Measurements from ENCODE around the gene MACROH2A2. TPM values are rescaled to one million over a fixed set of nuclear protein-coding genes. Genes with fewer than 3 reads are reported as not detected.
A peak's percentile ranks its signal among the peaks of the same experiment; 100 is the strongest.
"Not testable (repeated sequence)": the region's sequence is repeated elsewhere in the genome, so short reads cannot be mapped to it uniquely, and the experiment has no call there.

Gene MACROH2A2
- total RNA-seq, 2 experiments from 2014 or later, result 4.9 to 5.0 TPM

DNA sequence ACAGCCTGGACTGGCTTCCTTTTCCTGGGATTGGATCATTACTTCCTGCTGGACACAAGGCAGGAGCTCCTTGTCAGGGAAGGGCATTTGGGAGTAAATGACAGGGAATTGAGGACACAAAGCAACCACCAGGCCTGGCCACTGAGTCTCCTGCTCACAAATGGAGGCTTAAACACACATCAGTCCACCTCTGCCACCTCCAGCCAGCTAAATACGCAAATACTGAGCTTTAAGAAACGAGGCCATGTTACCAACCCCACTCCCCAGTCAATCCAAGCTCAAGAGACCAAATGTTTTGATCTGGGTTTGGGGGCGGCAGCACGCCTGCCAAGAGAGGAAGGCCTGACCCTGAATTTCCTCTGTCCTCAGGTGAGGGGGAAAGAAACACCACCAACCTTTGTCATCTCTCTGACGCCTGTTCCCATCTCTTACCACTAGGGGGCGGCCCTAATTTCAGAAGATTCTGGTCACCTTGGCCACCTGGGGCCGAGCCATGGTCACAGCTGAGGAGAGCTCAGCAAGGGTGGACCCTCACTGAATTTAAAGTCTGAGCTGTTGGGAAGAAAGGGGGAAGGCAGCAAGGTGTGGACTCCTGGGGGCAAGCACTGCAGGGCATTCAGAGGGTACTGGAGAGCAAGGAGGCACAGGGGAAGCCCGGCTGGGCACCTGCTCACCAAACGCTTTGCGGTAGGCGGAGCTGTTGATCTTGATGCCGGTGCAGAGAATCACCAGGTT, 63.5 kb downstream of the MACROH2A2 start:
- ChIA-PET POLR2A (no interaction called here), CTCF (interaction anchor here (0.5 to 4.0 kb wide), 21 partner anchors 9 to 1212 kb away, joined by 3 to 21 read pairs (median 4); partner anchors contain the start of gene TYSND1)
- no peaks in the 10 kb centered on the region for H3K27me3 Mint-ChIP-seq
- H3K36me3 Mint-ChIP-seq (ENCODE audit: low read depth), result peaks cover 6% of the 10 kb centered on the region
- H3K4me1 Mint-ChIP-seq, result peaks cover 14% of the 10 kb centered on the region
- no peak overlapping the region for H3K4me3 Mint-ChIP-seq
- H3K27ac Mint-ChIP-seq, result no peak overlapping the region
- DNase-seq, result peak; percentile 64
- H3K9me3 Mint-ChIP-seq, result no peaks in the 10 kb centered on the region

GRCh38 chr10:70117646-70118045, 65.0 kb downstream of the MACROH2A2 start:
- H3K27me3 Mint-ChIP-seq, result no peaks in the 10 kb centered on the region
- POLR2A ChIA-PET, result no interaction called here

GRCh38 chr10:70118196-70118595, 65.5 kb downstream of the MACROH2A2 start:
- Mint-ChIP-seq H3K27me3 (no peaks in the 10 kb centered on the region), H3K9me3 (no peaks in the 10 kb centered on the region), H3K36me3 (ENCODE audit: low read depth) (peaks cover 6% of the 10 kb centered on the region), H3K4me3 (no peak overlapping the region), H3K27ac (no peak overlapping the region), H3K4me1 (peaks cover 4% of the 10 kb centered on the region)
- ChIA-PET POLR2A (no interaction called here), CTCF (interaction anchor here (0.7 to 4.0 kb wide), 4 partner anchors 9 to 39 kb away, joined by 3 to 19 read pairs (median 6); partner anchors contain the start of gene TYSND1)
- no peak for DNase-seq

More at GRCh38 chr10:70117646-70118045, 65.0 kb downstream of the MACROH2A2 start:
- Mint-ChIP-seq H3K27ac (no peak overlapping the region), H3K9me3 (no peaks in the 10 kb centered on the region), H3K4me3 (no peak overlapping the region), H3K36me3 (ENCODE audit: low read depth) (peaks cover 6% of the 10 kb centered on the region), H3K4me1 (peaks cover 5% of the 10 kb centered on the region)
- DNase-seq, result no peak
- CTCF ChIA-PET, result interaction anchor here (1.4 to 4.0 kb wide), 3 partner anchors 12 to 29 kb away, joined by 5 to 19 read pairs (median 7); partner anchors contain the start of gene TYSND1

- Mint-ChIP-seq H3K27me3 (no peaks in the 10 kb centered on the region), H3K4me3 (no peak overlapping the region), H3K27ac (no peak overlapping the region), H3K9me3 (no peaks in the 10 kb centered on the region), H3K36me3 (ENCODE audit: low read depth) (no peaks in the 10 kb centered on the region), H3K4me1 (peaks cover 4% of the 10 kb centered on the region)
- CTCF ChIA-PET, result interaction anchor here (1.2 to 4.0 kb wide), 3 partner anchors 10 to 26 kb away, joined by 4 to 19 read pairs (median 6); no protein-coding TSS in a partner anchor
- DNase-seq, result no peak
- POLR2A ChIA-PET, result no interaction called here
Measured at GRCh38 chr10:70119197-70119596, 66.6 kb downstream of the MACROH2A2 start.

DNA sequence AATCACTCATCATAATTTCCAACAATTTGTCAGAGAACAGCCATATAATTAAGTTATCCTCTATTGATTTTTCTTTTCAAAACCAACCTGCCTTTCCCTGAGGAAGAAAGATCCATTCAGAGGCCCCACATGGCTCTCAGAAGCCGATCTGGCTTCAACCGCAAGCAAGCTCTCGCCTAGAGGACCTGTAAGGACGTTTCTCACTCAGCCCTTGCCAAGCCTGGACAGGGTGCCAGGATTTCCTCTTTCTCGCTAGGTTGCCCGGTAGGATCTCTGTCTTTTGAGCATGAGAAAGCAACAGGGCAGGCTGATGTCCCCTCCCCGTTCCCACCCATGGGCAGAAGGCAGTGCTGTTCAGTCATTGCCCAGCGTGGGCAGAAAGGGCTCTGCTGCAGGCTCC, 67.0 kb downstream of the MACROH2A2 start:
- no peaks in the 10 kb centered on the region for H3K27me3 Mint-ChIP-seq
- ChIA-PET CTCF (interaction anchor here (1.2 to 1.4 kb wide), 2 partner anchors 11 to 23 kb away, joined by 3 to 4 read pairs; no protein-coding TSS in a partner anchor), POLR2A (no interaction called here)
- no peak overlapping the region for H3K27ac Mint-ChIP-seq
- no peak overlapping the region for H3K4me3 Mint-ChIP-seq
- no peak for DNase-seq
- H3K36me3 Mint-ChIP-seq (ENCODE audit: low read depth), result no peaks in the 10 kb centered on the region
- H3K4me1 Mint-ChIP-seq, result peaks cover 4% of the 10 kb centered on the region
- no peaks in the 10 kb centered on the region for H3K9me3 Mint-ChIP-seq

GRCh38 chr10:70120417-70120816, 67.8 kb downstream of the MACROH2A2 start:
- POLR2A ChIA-PET, result no interaction called here
- CTCF ChIA-PET, result interaction anchor here (1.2 kb wide), 1 partner anchor 10 kb away, joined by 3 read pairs; no protein-coding TSS in a partner anchor
- no peaks in the 10 kb centered on the region for H3K9me3 Mint-ChIP-seq
- no peaks in the 10 kb centered on the region for H3K27me3 Mint-ChIP-seq
- H3K4me1 Mint-ChIP-seq, result peaks cover 5% of the 10 kb centered on the region
- no peak overlapping the region for H3K27ac Mint-ChIP-seq
- H3K36me3 Mint-ChIP-seq (ENCODE audit: low read depth), result no peaks in the 10 kb centered on the region
- no peak for DNase-seq
- H3K4me3 Mint-ChIP-seq, result no peak overlapping the region

DNA sequence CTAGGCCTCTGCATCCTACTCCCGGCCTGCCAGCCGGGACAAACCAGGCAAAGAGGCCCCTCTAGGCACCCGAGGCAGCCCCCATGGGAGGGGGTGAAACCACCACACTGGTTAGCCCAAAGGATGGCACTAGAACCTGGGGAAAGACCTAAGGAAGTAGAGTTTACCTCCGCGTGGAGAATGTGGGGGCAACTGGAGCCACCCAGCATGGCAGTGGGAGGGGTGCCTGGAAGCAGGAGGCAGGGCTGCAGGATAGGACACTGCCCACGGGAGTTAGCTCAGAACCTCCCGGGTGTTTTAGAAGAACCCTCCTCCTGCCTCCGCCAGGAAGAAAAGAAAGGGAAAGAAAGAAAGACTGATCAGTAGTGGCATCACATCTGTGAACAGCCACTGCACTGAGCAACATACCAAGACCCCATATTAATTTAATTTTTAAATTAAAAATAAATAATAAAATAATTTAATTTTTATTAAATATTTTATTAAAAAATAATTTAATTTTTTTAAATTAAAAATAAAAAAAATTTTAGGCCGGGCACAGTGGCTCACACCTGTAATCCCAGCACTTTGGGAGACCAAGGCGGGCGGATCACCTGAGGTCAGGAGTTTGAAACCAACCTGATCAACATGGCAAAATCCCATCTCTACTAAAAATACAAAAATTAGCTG, 68.8 kb downstream of the MACROH2A2 start:
- Mint-ChIP-seq H3K27ac (no peak overlapping the region), H3K27me3 (no peaks in the 10 kb centered on the region), H3K4me3 (no peak overlapping the region), H3K36me3 (ENCODE audit: low read depth) (no peaks in the 10 kb centered on the region), H3K4me1 (peaks cover 1% of the 10 kb centered on the region), H3K9me3 (no peaks in the 10 kb centered on the region)
- no peak for DNase-seq
- CTCF ChIA-PET, result interaction anchor here (2.3 kb wide), 1 partner anchor 8 kb away, joined by 6 read pairs; no protein-coding TSS in a partner anchor
- POLR2A ChIA-PET, result no interaction called here

DNA sequence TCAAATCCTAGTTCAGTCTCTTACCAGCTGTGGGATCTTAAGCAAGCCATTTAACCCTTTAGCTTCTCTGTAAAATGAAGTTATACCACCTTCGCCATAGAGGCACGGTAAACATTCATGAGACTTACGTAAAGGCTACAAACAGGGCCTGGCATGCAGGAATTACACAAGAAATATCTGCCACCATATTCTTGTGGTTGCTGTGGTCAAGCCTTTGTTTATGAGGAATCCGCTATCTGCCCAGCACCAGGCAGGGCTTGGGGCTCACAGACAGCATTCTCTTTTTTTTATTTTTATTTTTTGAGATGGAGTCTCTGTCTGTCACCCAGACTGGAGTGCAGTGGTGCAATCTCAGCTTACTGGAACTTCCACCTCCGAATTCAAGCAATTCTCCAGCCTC, 70.1 kb downstream of the MACROH2A2 start:
- Mint-ChIP-seq H3K4me3 (no peak overlapping the region), H3K27me3 (no peaks in the 10 kb centered on the region), H3K27ac (no peak overlapping the region), H3K36me3 (ENCODE audit: low read depth) (no peaks in the 10 kb centered on the region), H3K4me1 (peaks cover 1% of the 10 kb centered on the region), H3K9me3 (no peaks in the 10 kb centered on the region)
- no peak for DNase-seq
- ChIA-PET POLR2A (no interaction called here), CTCF (interaction anchor here (0.6 to 2.3 kb wide), 3 partner anchors 10 to 52 kb away, joined by 3 to 6 read pairs (median 4); no protein-coding TSS in a partner anchor)

GRCh38 chr10:70123166-70123565, 70.5 kb downstream of the MACROH2A2 start:
- DNase-seq; H3K4me1 Mint-ChIP-seq; H3K9me3 Mint-ChIP-seq; POLR2A ChIA-PET; H3K4me3 Mint-ChIP-seq; H3K36me3 Mint-ChIP-seq (ENCODE audit: low read depth); H3K27me3 Mint-ChIP-seq; H3K27ac Mint-ChIP-seq: not testable (repeated sequence)
- CTCF ChIA-PET, result interaction anchor here (0.6 to 2.3 kb wide), 3 partner anchors 10 to 52 kb away, joined by 3 to 6 read pairs (median 4); no protein-coding TSS in a partner anchor

GRCh38 chr10:70123817-70124216, 71.2 kb downstream of the MACROH2A2 start:
- Mint-ChIP-seq H3K4me3 (no peak overlapping the region), H3K36me3 (ENCODE audit: low read depth) (no peaks in the 10 kb centered on the region), H3K4me1 (peaks cover 1% of the 10 kb centered on the region), H3K9me3 (no peaks in the 10 kb centered on the region), H3K27me3 (no peaks in the 10 kb centered on the region), H3K27ac (no peak overlapping the region)
- DNase-seq, result no peak
- ChIA-PET POLR2A (no interaction called here), CTCF (interaction anchor here (1.5 kb wide), 1 partner anchor 22 kb away, joined by 4 read pairs; no protein-coding TSS in a partner anchor)

- CTCF ChIA-PET, result interaction anchor here (1.2 kb wide), 1 partner anchor 22 kb away, joined by 5 read pairs; the partner anchor contains the start of gene TYSND1
- DNase-seq, result no peak
Measured at GRCh38 chr10:70124415-70124814, 71.8 kb downstream of the MACROH2A2 start.

GRCh38 chr10:70124918-70125317, 72.3 kb downstream of the MACROH2A2 start:
- no peaks in the 10 kb centered on the region for H3K36me3 Mint-ChIP-seq (ENCODE audit: low read depth)
- ChIA-PET POLR2A (no interaction called here), CTCF (interaction anchor here (1.2 to 2.0 kb wide), 2 partner anchors 14 to 22 kb away, joined by 5 to 6 read pairs; partner anchors contain the start of gene TYSND1)

More at GRCh38 chr10:70124415-70124814, 71.8 kb downstream of the MACROH2A2 start:
- peaks cover 1% of the 10 kb centered on the region for H3K4me1 Mint-ChIP-seq
- no peaks in the 10 kb centered on the region for H3K27me3 Mint-ChIP-seq
- H3K9me3 Mint-ChIP-seq, result no peaks in the 10 kb centered on the region
- no peaks in the 10 kb centered on the region for H3K36me3 Mint-ChIP-seq (ENCODE audit: low read depth)
- H3K27ac Mint-ChIP-seq, result no peak overlapping the region
- no peak overlapping the region for H3K4me3 Mint-ChIP-seq
- POLR2A ChIA-PET, result no interaction called here

More at GRCh38 chr10:70124918-70125317, 72.3 kb downstream of the MACROH2A2 start:
- no peaks in the 10 kb centered on the region for H3K27me3 Mint-ChIP-seq
- DNase-seq, result no peak
- H3K27ac Mint-ChIP-seq, result no peak overlapping the region
- no peak overlapping the region for H3K4me3 Mint-ChIP-seq
- no peaks in the 10 kb centered on the region for H3K9me3 Mint-ChIP-seq
- H3K4me1 Mint-ChIP-seq, result peaks cover 1% of the 10 kb centered on the region

Measured in activated CD4-positive, alpha-beta T cell treated with anti-CD3 and anti-CD28 coated beads, Interleukin-2, amount 10 ng/mL, durations not matched to agents 7 days and 5 days (primary cell).